SK-N-MC (cell line): ENCODE data around the gene TRIM74.
"Not testable (repeated sequence)": the region's sequence is repeated elsewhere in the genome, so short reads cannot be mapped to it uniquely, and the experiment has no call there.

Source experiments
- DNase-seq: peaks from one replicate; pipeline ENCODE4 v3.0.0-alpha.2; 2011; ENCODE audit warnings: low read depth, low spot score
- H3K27ac ChIP-seq: fragments of 200-600 bp; sonication (generic); 2 replicates; pipeline ENCODE4 v1.5.1; 2016; ENCODE audit warnings: mixed run types
- H3K36me3 ChIP-seq: fragments of 200-600 bp; sonication (generic); 2 replicates; pipeline ENCODE4 v1.6.1; 2017; ENCODE audit warnings: antibody characterized with exemption, low read length, mixed read lengths; ENCODE audit not compliant: insufficient read depth
- H3K4me3 ChIP-seq: fragments of 200-600 bp; sonication (generic); 2 replicates; pipeline ENCODE4 v1.5.1; 2016
- H3K9ac ChIP-seq: fragments of 200-600 bp; sonication (generic); 2 replicates; pipeline ENCODE4 v1.8.0; 2017; ENCODE audit warnings: mixed run types, mixed read lengths; ENCODE audit not compliant: insufficient read length
- H3K9me3 ChIP-seq: fragments of 200-600 bp; sonication (generic); 2 replicates; pipeline ENCODE4 v1.6.1; 2017; ENCODE audit warnings: low read depth, mild to moderate bottlenecking, antibody characterized with exemption, low read length, moderate library complexity, mixed read lengths

TRIM74 gene

GRCh38 chr7:72969688-72970087, 422 bp upstream of the TRIM74 start:
- not testable (repeated sequence) for H3K9me3 ChIP-seq, H3K4me3 ChIP-seq, DNase-seq, H3K27ac ChIP-seq, H3K9ac ChIP-seq, H3K36me3 ChIP-seq

GRCh38 chr7:72966892-72967291, 2.4 kb downstream of the TRIM74 start:
- DNase-seq, H3K9ac ChIP-seq, H3K27ac ChIP-seq, H3K9me3 ChIP-seq, H3K36me3 ChIP-seq, H3K4me3 ChIP-seq: not testable (repeated sequence)

DNA sequence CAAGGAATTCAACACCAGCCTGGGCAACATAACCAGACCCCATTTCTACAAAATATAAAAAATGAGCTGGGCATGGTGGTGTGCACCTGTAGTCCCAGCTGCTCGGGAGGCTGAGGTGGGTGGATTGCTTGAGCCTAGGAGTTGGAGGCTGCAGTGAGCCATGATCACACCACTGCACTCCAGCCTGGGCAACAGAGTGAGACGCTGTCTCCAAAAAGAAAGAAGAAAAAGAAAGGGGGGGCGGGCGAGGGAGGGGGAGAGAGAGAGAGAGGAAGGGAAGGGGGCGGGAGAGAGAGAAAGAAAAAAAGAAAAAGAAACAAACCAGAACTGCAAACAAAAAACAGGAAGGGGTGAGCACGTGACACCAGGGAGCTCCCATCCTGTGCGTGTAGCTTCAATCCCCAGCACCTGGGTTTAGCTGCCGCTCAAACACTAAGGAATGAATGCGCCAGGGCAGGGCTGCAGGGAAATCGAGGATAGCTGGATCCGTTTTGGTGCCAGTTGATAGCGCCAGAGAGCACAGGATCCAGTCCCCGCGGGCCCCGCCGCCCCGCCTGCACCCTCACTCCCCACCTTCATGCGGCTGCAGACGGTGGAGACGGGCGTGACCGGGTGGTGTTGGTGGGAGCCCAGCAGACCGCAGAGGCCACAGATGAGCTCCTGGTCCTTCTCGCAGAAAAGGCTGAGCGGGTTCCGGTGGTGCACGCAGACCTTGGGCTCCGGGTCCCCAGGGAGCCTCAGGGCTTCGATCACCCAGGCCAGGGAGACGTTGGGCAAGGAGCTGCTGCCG, 3.9 kb downstream of the TRIM74 start:
- H3K4me3 ChIP-seq, DNase-seq, H3K27ac ChIP-seq, H3K36me3 ChIP-seq, H3K9ac ChIP-seq, H3K9me3 ChIP-seq: not testable (repeated sequence)

GRCh38 chr7:72963056-72963455, 6.2 kb downstream of the TRIM74 start:
- not testable (repeated sequence) for H3K9me3 ChIP-seq, H3K36me3 ChIP-seq, H3K4me3 ChIP-seq, H3K9ac ChIP-seq, H3K27ac ChIP-seq, DNase-seq

DNA sequence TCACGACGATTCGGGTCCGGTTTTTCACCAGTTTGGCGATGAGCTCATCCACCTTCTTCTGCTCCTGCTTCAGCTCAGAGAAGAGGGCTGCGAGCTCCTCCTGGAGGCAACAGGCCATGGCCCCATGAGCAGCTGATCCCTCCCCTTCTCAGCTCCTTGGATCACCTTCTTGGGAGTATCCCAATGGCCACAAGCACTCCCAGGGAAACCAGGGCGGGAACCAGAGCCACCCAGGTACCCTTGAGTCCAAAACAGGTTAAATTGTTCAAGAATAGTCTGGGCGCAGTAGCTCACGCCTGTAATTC, 8.0 kb downstream of the TRIM74 start:
- H3K27ac ChIP-seq, H3K9ac ChIP-seq, H3K9me3 ChIP-seq, H3K4me3 ChIP-seq, DNase-seq, H3K36me3 ChIP-seq: not testable (repeated sequence)

DNA sequence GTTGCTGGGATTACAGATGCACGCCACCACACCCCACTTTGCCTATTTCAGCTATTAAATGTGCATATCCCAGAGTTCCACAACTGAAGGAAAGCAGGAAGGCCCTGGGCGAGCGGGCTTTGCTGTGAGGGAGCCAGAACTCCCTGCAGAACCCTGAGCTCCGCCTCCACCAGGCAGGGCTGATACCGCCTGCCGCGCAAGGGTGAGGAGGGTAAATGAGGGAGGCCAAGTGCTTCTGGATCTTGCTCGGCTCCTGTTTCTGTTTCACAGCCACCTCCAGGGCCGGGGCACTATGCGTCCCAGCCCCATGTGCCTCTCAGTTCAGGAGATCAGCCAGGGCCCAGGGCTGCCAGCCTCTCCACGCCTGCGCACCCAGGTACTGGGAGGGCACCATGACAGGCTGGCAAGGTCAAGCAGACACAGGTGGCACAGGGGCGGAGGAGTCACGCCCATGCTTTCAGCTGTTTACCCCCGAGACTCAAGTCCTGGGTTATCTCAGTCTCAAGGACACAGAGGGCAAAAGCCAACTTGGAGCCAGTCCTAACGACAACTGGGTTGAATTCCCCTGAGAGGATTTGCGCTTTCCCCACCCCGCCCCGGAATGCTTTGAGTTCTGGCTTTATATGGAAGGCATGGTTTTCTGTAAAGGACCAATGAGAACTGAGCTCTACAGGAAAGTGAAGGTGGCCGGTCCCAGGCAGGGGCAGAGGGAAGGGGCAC, 8.5 kb downstream of the TRIM74 start:
- DNase-seq, H3K36me3 ChIP-seq, H3K4me3 ChIP-seq, H3K9me3 ChIP-seq, H3K27ac ChIP-seq, H3K9ac ChIP-seq: not testable (repeated sequence)

- not testable (repeated sequence) for H3K9ac ChIP-seq, H3K36me3 ChIP-seq, DNase-seq, H3K27ac ChIP-seq, H3K4me3 ChIP-seq, H3K9me3 ChIP-seq
Observed at GRCh38 chr7:72960029-72960428, 9.2 kb downstream of the TRIM74 start.

DNA sequence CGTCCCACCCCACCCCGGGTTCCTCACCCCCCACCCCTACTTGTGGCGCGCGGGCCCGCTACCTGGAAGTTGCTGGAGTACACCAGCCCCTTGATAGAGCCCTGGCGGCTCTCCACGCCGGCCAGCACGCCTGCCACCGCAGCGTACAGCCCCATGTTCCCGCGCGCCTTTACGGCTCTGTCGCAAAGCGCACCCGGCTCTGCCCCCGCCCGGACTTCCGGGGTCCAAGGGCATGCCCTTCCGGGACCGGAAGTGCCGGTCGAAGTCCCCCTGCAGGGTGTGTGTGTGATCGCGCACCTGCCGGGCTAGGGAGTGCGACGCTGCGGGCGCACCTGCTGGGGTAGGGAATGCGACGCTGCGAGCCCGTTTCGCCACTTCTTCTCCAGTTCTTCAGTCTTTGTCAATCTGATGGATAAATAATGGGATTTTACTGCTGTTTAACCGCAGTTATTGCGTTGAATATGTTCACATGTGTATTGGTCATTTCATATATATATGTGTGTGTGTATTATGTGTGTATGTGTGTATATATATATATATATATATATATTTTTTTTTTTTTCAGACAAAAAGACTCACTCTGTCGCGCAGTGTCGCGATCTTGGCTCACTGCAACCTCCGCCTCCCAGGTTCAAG, 14.6 kb downstream of the TRIM74 start:
- not testable (repeated sequence) for H3K9ac ChIP-seq, H3K27ac ChIP-seq, DNase-seq, H3K9me3 ChIP-seq, H3K36me3 ChIP-seq, H3K4me3 ChIP-seq

GRCh38 chr7:72953901-72954562, 15.2 kb downstream of the TRIM74 start:
- DNase-seq, H3K9ac ChIP-seq, H3K4me3 ChIP-seq, H3K27ac ChIP-seq, H3K36me3 ChIP-seq, H3K9me3 ChIP-seq: not testable (repeated sequence)

DNA sequence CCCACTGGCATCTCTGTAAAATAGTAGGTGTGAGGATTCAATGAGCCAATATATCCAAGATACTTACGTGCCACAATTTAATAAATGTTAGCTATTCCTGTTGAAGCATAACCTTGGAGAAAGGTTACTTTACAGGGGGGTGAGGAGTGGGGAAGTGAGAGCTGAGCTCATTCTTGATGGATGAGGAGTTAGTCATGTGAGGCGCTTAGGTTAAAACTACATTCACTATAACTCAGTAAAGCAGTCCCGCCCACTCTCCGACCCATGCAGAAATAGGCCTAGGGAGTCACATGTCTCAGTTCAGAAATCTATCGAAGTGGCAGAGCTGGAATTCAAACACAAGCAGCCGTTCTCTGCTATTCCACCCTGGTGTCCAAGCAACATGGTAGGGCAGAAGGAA, 18.8 kb downstream of the TRIM74 start:
- H3K4me3 ChIP-seq, H3K9ac ChIP-seq, DNase-seq: not testable (repeated sequence)

GRCh38 chr7:72949686-72950085, 19.6 kb downstream of the TRIM74 start:
- H3K4me3 ChIP-seq, H3K9me3 ChIP-seq, H3K9ac ChIP-seq, DNase-seq, H3K27ac ChIP-seq, H3K36me3 ChIP-seq: not testable (repeated sequence)

More for the DNA sequence above, 18.8 kb downstream of the TRIM74 start:
- H3K9me3 ChIP-seq, H3K36me3 ChIP-seq, H3K27ac ChIP-seq: not testable (repeated sequence)

DNA sequence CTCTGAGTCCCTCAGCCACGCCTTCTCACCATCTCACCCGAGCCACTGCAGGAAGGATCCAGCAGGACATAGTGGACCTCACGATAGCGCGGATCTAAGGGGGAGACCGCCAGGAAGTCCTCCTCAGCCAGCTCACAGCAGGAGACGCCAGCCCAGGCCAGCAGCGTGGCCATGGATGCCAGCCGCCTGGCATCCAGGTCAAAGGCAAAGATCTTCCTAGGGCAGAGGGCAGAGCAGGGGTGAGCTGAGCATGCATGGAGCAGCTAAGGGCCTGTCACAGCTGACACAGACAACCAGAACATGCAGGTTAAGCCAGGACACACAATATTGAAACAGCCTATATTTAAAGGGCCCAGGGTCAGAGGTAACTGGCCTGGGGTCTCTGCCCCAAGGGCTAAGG, 20.0 kb downstream of the TRIM74 start:
- not testable (repeated sequence) for H3K36me3 ChIP-seq, H3K27ac ChIP-seq, H3K9ac ChIP-seq, H3K4me3 ChIP-seq, H3K9me3 ChIP-seq, DNase-seq

DNA sequence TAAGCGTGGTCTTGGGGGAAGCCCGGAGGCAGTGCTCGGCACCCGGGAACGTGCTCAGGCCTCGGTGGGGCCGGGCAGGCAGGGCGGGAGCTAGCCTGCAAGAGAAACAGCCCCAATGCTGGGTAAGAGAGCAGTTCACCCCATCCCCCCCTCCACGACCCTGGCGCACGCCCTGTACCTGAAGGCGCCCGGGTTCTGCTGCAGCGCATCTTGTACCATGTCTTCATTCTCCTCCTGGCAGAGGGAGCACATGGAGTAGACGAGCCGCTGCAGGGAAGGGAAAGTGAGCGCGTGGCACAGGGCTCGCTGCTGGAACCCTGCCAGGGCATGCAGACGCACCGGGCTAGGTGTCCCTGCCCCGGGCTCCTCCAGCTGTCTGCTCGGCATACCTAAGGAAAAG, 20.6 kb downstream of the TRIM74 start:
- H3K36me3 ChIP-seq, H3K9me3 ChIP-seq, H3K4me3 ChIP-seq, H3K9ac ChIP-seq, DNase-seq, H3K27ac ChIP-seq: not testable (repeated sequence)

- H3K27ac ChIP-seq, H3K9ac ChIP-seq, H3K4me3 ChIP-seq, DNase-seq, H3K9me3 ChIP-seq, H3K36me3 ChIP-seq: not testable (repeated sequence)
Observed at GRCh38 chr7:72946130-72946745, 23.0 kb downstream of the TRIM74 start.
